ENCODE data around the gene KIF26B.

Gene KIF26B

GRCh38 chr1:245213066-245213831, 58.5 kb downstream of the KIF26B start:
- no peak overlapping the region for H3K27ac Mint-ChIP-seq
- H3K36me3 Mint-ChIP-seq, result no peaks in the 10 kb centered on the region
- no peaks in the 10 kb centered on the region for H3K4me1 Mint-ChIP-seq
- peaks cover 0 to 4% of the 10 kb centered on the region in 2 donors for H3K9me3 Mint-ChIP-seq
- DNase-seq (no peak), ATAC-seq (replicated peaks) (no peak)
- no peak overlapping the region for H3K4me3 Mint-ChIP-seq
- H3K27me3 Mint-ChIP-seq, result no peaks in the 10 kb centered on the region

DNA sequence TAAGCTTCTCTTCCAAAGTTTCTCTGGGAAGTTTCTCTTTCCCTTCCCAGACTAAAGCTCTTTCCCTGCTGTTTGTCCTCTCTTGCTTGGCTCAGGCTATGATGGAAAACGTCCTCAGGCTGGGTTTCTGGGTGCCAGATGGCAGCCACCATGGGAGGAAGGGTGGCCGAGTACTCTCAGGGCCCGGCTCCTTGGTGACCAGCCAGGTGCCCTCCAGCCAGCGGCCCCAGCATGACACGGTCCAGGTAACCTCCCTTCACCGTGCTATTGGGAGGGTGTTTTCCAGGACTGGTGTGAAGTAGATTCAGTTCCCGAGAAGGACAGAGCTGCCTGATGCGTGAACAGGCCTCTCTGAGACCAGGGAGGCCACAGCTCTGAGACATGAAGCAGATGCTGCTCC, 60.3 kb downstream of the KIF26B start:
- no peak for DNase-seq
- peaks cover 0 to 4% of the 10 kb centered on the region in 2 donors for H3K27me3 Mint-ChIP-seq
- H3K4me3 Mint-ChIP-seq, result no peak overlapping the region
- no peaks in the 10 kb centered on the region for H3K36me3 Mint-ChIP-seq
- H3K27ac Mint-ChIP-seq, result no peak overlapping the region
- H3K9me3 Mint-ChIP-seq, result peaks cover 0 to 1% of the 10 kb centered on the region in 2 donors
- no peaks in the 10 kb centered on the region for H3K4me1 Mint-ChIP-seq
- ATAC-seq (replicated peaks), result no peak

GRCh38 chr1:245216366-245217115, 61.8 kb downstream of the KIF26B start:
- Mint-ChIP-seq H3K4me1 (no peaks in the 10 kb centered on the region), H3K36me3 (no peaks in the 10 kb centered on the region), H3K27me3 (peaks cover 0 to 4% of the 10 kb centered on the region in 2 donors), H3K27ac (no peak overlapping the region), H3K9me3 (peaks cover 0 to 1% of the 10 kb centered on the region in 2 donors), H3K4me3 (no peak overlapping the region)
- no peak for DNase-seq
- no peak for ATAC-seq (replicated peaks)

DNA sequence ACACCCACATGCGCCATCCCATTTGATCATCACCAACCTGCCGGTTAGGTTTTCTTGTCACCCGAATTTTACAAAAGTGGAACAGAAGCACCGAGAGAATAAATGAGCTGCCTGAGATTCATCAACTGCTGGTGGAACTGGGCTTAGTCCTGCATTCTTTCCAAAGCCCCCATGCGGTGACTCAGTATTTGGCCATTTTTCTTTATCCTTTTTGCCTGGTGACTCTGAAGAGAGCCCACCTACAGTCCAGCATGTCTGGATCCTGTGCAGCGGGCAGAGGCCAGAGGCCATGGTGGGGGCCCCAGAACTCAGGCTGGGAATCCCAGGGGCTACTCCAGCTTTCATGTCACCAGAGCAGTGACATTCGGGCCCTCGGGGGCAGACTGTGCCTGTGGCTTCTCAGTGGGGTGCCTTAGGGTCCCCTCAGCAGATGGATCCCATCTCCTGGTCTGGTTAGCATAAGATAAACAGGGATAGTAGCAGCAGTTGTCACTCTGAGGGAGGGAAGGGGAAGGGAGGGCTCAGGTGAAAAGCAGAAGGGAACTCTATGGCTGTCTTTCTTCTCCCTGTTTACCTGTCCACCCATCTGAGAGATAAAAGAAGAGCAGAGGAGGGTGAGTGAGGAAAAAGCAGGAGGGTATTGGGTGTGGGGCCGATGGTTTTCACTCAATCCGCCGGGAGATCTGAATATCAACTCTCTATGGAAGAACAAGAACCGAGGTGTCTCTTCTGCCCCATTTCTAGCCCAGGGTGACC, 63.2 kb downstream of the KIF26B start:
- ATAC-seq (replicated peaks) (no peak), DNase-seq (no peak)
- no peaks in the 10 kb centered on the region for H3K36me3 Mint-ChIP-seq
- H3K4me1 Mint-ChIP-seq, result no peaks in the 10 kb centered on the region
- H3K4me3 Mint-ChIP-seq, result no peak overlapping the region
- H3K9me3 Mint-ChIP-seq, result peaks cover 0 to 1% of the 10 kb centered on the region in 2 donors
- no peak overlapping the region for H3K27ac Mint-ChIP-seq
- H3K27me3 Mint-ChIP-seq, result peaks cover 0 to 4% of the 10 kb centered on the region in 2 donors

- ATAC-seq (replicated peaks), result no peak
- H3K4me1 Mint-ChIP-seq, result no peaks in the 10 kb centered on the region
- DNase-seq, result no peak
- no peak overlapping the region for H3K4me3 Mint-ChIP-seq
- peaks cover 0 to 4% of the 10 kb centered on the region in 2 donors for H3K27me3 Mint-ChIP-seq
- no peaks in the 10 kb centered on the region for H3K36me3 Mint-ChIP-seq
- no peak overlapping the region for H3K27ac Mint-ChIP-seq
- H3K9me3 Mint-ChIP-seq, result no peaks in the 10 kb centered on the region
These were observed 65.7 kb downstream of the KIF26B start for GRCh38 chr1:245220381-245220985.

- DNase-seq (no peak), ATAC-seq (replicated peaks) (no peak)
- H3K27ac Mint-ChIP-seq, result no peak overlapping the region
- no peak overlapping the region for H3K4me3 Mint-ChIP-seq
- no peaks in the 10 kb centered on the region for H3K9me3 Mint-ChIP-seq
- H3K4me1 Mint-ChIP-seq, result no peaks in the 10 kb centered on the region
- H3K27me3 Mint-ChIP-seq, result peaks cover 0 to 4% of the 10 kb centered on the region in 2 donors
- H3K36me3 Mint-ChIP-seq, result no peaks in the 10 kb centered on the region
These were observed 67.0 kb downstream of the KIF26B start for GRCh38 chr1:245221805-245222204.

GRCh38 chr1:245222931-245223595, 68.3 kb downstream of the KIF26B start:
- H3K36me3 Mint-ChIP-seq, result no peaks in the 10 kb centered on the region
- DNase-seq (no peak), ATAC-seq (replicated peaks) (no peak)
- H3K4me1 Mint-ChIP-seq, result no peaks in the 10 kb centered on the region
- no peak overlapping the region for H3K4me3 Mint-ChIP-seq
- peaks cover 0 to 4% of the 10 kb centered on the region in 2 donors for H3K27me3 Mint-ChIP-seq
- no peaks in the 10 kb centered on the region for H3K9me3 Mint-ChIP-seq
- no peak overlapping the region for H3K27ac Mint-ChIP-seq

- Mint-ChIP-seq H3K27me3 (peaks cover 0 to 4% of the 10 kb centered on the region in 2 donors), H3K36me3 (no peaks in the 10 kb centered on the region), H3K9me3 (no peaks in the 10 kb centered on the region), H3K4me3 (no peak overlapping the region), H3K27ac (no peak overlapping the region), H3K4me1 (no peaks in the 10 kb centered on the region)
- DNase-seq, result no peak
- ATAC-seq (replicated peaks), result no peak
These were observed 70.8 kb downstream of the KIF26B start for GRCh38 chr1:245225322-245226202.

GRCh38 chr1:245226203-245226499, 71.4 kb downstream of the KIF26B start:
- Mint-ChIP-seq H3K36me3 (no peaks in the 10 kb centered on the region), H3K4me1 (no peaks in the 10 kb centered on the region), H3K4me3 (no peak overlapping the region), H3K9me3 (no peaks in the 10 kb centered on the region), H3K27ac (no peak overlapping the region), H3K27me3 (peaks cover 0 to 4% of the 10 kb centered on the region in 2 donors)
- ATAC-seq (replicated peaks) (no peak), DNase-seq (no peak)

- Mint-ChIP-seq H3K27ac (no peak overlapping the region), H3K36me3 (no peaks in the 10 kb centered on the region), H3K9me3 (no peaks in the 10 kb centered on the region), H3K4me3 (no peak overlapping the region), H3K4me1 (no peaks in the 10 kb centered on the region), H3K27me3 (peaks cover 0 to 4% of the 10 kb centered on the region in 2 donors)
- no peak for ATAC-seq (replicated peaks)
- no peak for DNase-seq
These were observed 74.3 kb downstream of the KIF26B start for GRCh38 chr1:245229051-245229450.

- H3K36me3 Mint-ChIP-seq, result no peaks in the 10 kb centered on the region
- H3K4me1 Mint-ChIP-seq, result no peaks in the 10 kb centered on the region
- ATAC-seq (replicated peaks), result no peak
- no peaks in the 10 kb centered on the region for H3K9me3 Mint-ChIP-seq
- peaks cover 0 to 4% of the 10 kb centered on the region in 2 donors for H3K27me3 Mint-ChIP-seq
- H3K27ac Mint-ChIP-seq, result no peak overlapping the region
- DNase-seq, result no peak
- no peak overlapping the region for H3K4me3 Mint-ChIP-seq
These were observed 78.1 kb downstream of the KIF26B start for GRCh38 chr1:245232931-245233330.

DNA sequence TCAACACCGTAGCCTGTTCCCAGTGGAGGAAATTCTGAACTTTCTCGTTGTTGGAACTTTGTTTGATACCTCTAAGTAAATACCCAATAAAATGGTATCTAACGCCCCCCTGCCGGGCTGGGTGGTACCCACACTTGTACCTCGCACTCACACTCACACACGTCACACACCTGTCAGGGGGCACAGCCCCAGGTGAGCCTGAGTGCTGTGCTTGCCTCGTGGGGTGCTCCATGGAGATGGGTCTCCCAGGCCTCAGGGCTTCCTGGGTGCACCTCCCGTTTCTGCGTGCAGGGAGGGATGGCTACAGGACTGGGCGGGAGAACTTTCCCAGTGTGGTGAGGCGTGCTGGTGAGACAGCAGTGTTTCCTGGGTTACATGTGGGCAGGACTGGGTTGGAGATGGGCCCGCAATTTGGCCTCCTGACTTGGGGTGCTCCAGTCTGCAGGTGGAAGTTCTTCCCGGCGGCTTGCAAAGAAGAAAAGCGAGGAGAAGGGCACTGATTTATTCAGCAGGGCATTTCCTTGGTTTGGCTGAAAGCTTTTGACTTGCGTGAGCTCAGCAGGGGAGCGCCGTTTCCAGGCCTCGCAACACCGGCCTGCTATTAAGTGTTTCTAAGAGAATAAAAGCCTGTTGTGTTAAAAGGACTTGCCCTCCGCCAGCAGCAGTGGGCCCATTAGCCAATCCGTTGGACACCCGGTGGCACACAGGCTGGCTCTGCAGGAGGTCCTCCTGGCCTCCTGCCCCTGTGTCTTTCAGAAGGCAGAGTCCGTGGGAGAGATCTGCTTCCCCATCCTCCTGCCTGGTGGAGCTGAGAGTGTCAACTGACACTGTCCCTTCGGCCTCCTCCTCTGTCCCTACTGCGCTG, 79.7 kb downstream of the KIF26B start:
- no peak overlapping the region for H3K4me3 Mint-ChIP-seq
- no peak overlapping the region for H3K27ac Mint-ChIP-seq
- no peaks in the 10 kb centered on the region for H3K9me3 Mint-ChIP-seq
- DNase-seq, result no peak
- ATAC-seq (replicated peaks), result no peak
- H3K27me3 Mint-ChIP-seq, result peaks cover 4 to 5% of the 10 kb centered on the region in 2 donors
- no peaks in the 10 kb centered on the region for H3K4me1 Mint-ChIP-seq
- H3K36me3 Mint-ChIP-seq, result no peaks in the 10 kb centered on the region

Measured in stimulated activated naive B cell treated with anti-CD40 and anti-IgM and Interleukin-4, amounts not matched to agents 10 μg/mL and 1 μg/mL and 100 μg/mL, for 72 hours (primary cell).